Fibroblast of skin of back (primary cell): ENCODE data around the gene GJD2.

Experiments used
- DNase-seq: peaks from one replicate; pipeline ENCODE4 v3.0.0-alpha.2; 2013

GJD2 gene

GRCh38 chr15:34773013-34773412 is 18.2 kb upstream of the GJD2 start:
- no peak for DNase-seq

- DNase-seq: no peak
Observed at GRCh38 chr15:34772312-34772711, 17.5 kb upstream of the GJD2 start.

GRCh38 chr15:34769711-34770110 is 14.9 kb upstream of the GJD2 start:
- DNase-seq: no peak

- DNase-seq: no peak
Observed at GRCh38 chr15:34768530-34768929, 13.7 kb upstream of the GJD2 start.

- DNase-seq: no peak
Observed at GRCh38 chr15:34765741-34766140, 10.9 kb upstream of the GJD2 start.

- no peak for DNase-seq
Observed at GRCh38 chr15:34760909-34761308, 6.1 kb upstream of the GJD2 start.

- no peak for DNase-seq
Observed at GRCh38 chr15:34759992-34760391, 5.2 kb upstream of the GJD2 start.

GRCh38 chr15:34759347-34759746 is 4.5 kb upstream of the GJD2 start:
- no peak for DNase-seq

- no peak for DNase-seq
Observed at GRCh38 chr15:34757262-34757661, 2.5 kb upstream of the GJD2 start.

- DNase-seq: no peak
Observed at GRCh38 chr15:34755419-34755773, 598 bp upstream of the GJD2 start.

- DNase-seq: no peak
Observed at GRCh38 chr15:34754171-34754601, 612 bp downstream of the GJD2 start.

- peak; percentile 71 for DNase-seq
Observed at GRCh38 chr15:34753236-34753894, 1.4 kb downstream of the GJD2 start.

- DNase-seq: no peak
Observed at GRCh38 chr15:34749691-34750090, 5.1 kb downstream of the GJD2 start.

GRCh38 chr15:34739346-34739745 is 15.5 kb downstream of the GJD2 start:
- DNase-seq: no peak

GRCh38 chr15:34738002-34738401 is 16.8 kb downstream of the GJD2 start:
- no peak for DNase-seq

- no peak for DNase-seq
Observed at GRCh38 chr15:34737477-34737876, 17.3 kb downstream of the GJD2 start.

- DNase-seq: no peak
Observed at GRCh38 chr15:34734303-34734702, 20.5 kb downstream of the GJD2 start.

- DNase-seq: no peak
Observed at GRCh38 chr15:34733621-34734020, 21.2 kb downstream of the GJD2 start.

GRCh38 chr15:34732430-34732829 is 22.4 kb downstream of the GJD2 start:
- DNase-seq: no peak

- no peak for DNase-seq
Observed at GRCh38 chr15:34730701-34731100, 24.1 kb downstream of the GJD2 start.

GRCh38 chr15:34729886-34730285 is 24.9 kb downstream of the GJD2 start:
- peak; percentile 46 for DNase-seq

GRCh38 chr15:34729056-34729455 is 25.7 kb downstream of the GJD2 start:
- no peak for DNase-seq

- peak; percentile 83 for DNase-seq
Observed at GRCh38 chr15:34726406-34727100, 28.2 kb downstream of the GJD2 start.

- DNase-seq: peak; percentile 72
Observed at GRCh38 chr15:34725556-34725955, 29.2 kb downstream of the GJD2 start.

GRCh38 chr15:34724481-34724880 is 30.3 kb downstream of the GJD2 start:
- no peak for DNase-seq
